HCT116 (cell line): Measurements from ENCODE around the gene CACNA2D3.

Experiments
- CEBPB ChIP-seq: IDR thresholded peaks from 2 replicates; pipeline ENCODE4 v1.6.1; 2012; ENCODE audit warnings: low read depth
- EGR1 ChIP-seq: IDR thresholded peaks from 2 replicates; pipeline ENCODE4 v1.6.1; 2012; ENCODE audit warnings: low read depth
- EZH2 ChIP-seq: fragments of 200-600 bp; sonication (generic); IDR thresholded peaks from 2 replicates; pipeline ENCODE4 v1.6.1; 2017; ENCODE audit warnings: antibody characterized with exemption, mixed run types
- JUND ChIP-seq: IDR thresholded peaks from 2 replicates; pipeline ENCODE4 v1.6.1; 2012
- POLR2A ChIP-seq: IDR thresholded peaks from 2 replicates; pipeline ENCODE4 v1.7.0; 2011; ENCODE audit warnings: borderline replicate concordance; ENCODE audit not compliant: insufficient read depth, insufficient read length; ENCODE audit errors: extremely low read depth
- POLR2AphosphoS5 ChIP-seq: IDR thresholded peaks from 2 replicates; pipeline ENCODE4 v1.6.1; 2011; ENCODE audit warnings: mild to moderate bottlenecking, low read depth, low read length, moderate library complexity
- TCF7L2 ChIP-seq: IDR thresholded peaks from 2 replicates; pipeline ENCODE4 v1.7.0; 2011; ENCODE audit warnings: borderline replicate concordance, inconsistent platforms; ENCODE audit not compliant: insufficient read depth, insufficient read length; ENCODE audit errors: extremely low read depth
- YY1 ChIP-seq: IDR thresholded peaks from 2 replicates; pipeline ENCODE4 v1.6.1; 2011; ENCODE audit warnings: low read length, low read depth, moderate library complexity, mild to moderate bottlenecking; ENCODE audit not compliant: insufficient replicate concordance; ENCODE audit errors: extremely low read depth
- ZBTB33 ChIP-seq: IDR thresholded peaks from 2 replicates; pipeline ENCODE4 v1.6.1; 2011; ENCODE audit warnings: mild to moderate bottlenecking, low read length, moderate library complexity; ENCODE audit not compliant: insufficient replicate concordance; ENCODE audit errors: extremely low read depth
- TF ChIP-seq, protein P1 (sequence below), 3 experiments: fragments of 200-600 bp in 1 of 3; sonication (generic) in 1 of 3; IDR thresholded peaks in 2 of 3; conservative IDR thresholded peaks in 1 of 3; 2 replicates each; pipeline ENCODE4 v1.5.1; 2012 to 2017; ENCODE audit warnings: low read depth in 2 of 3, low read length in 2 of 3, antibody characterized with exemption in 1 of 3, borderline replicate concordance in 1 of 3, control low read depth in 1 of 3, mild to moderate bottlenecking in 1 of 3, mixed read lengths in 1 of 3, mixed run types in 1 of 3, moderate library complexity in 1 of 3; ENCODE audit not compliant: insufficient read depth in 1 of 3

DNA sequence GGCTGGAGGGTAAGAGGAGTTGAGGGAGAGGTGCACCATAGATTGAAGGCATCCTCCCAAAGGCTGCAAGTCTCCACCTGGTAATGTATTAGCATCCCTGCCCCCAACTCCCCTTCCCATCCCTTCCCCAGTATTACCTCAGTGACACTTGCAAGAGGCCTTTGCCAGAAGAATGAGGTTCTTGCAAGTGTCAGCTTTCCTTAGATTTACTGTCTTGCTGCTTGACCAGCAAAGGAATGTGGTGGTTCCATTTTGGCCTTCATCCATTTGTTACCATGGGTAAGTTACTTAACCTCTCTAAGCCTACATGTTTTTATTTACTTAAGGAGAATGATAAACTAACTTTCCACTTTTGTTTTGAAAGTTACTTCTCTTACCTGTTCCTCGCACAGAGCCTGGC lies 696.6 kb downstream of the CACNA2D3 start:
- TF ChIP-seq POLR2A (no peak), ZBTB33 (no peak), EGR1 (no peak), TCF7L2 (no peak), POLR2AphosphoS5 (no peak), EZH2 (no peak), YY1 (no peak), JUND (no peak), CEBPB (no peak)
- TF ChIP-seq, protein P1, sequence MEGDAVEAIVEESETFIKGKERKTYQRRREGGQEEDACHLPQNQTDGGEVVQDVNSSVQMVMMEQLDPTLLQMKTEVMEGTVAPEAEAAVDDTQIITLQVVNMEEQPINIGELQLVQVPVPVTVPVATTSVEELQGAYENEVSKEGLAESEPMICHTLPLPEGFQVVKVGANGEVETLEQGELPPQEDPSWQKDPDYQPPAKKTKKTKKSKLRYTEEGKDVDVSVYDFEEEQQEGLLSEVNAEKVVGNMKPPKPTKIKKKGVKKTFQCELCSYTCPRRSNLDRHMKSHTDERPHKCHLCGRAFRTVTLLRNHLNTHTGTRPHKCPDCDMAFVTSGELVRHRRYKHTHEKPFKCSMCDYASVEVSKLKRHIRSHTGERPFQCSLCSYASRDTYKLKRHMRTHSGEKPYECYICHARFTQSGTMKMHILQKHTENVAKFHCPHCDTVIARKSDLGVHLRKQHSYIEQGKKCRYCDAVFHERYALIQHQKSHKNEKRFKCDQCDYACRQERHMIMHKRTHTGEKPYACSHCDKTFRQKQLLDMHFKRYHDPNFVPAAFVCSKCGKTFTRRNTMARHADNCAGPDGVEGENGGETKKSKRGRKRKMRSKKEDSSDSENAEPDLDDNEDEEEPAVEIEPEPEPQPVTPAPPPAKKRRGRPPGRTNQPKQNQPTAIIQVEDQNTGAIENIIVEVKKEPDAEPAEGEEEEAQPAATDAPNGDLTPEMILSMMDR (IDR thresholded peaks at IDR 0.05 in 2 of 3, conservative IDR thresholded peaks at IDR 0.05 in 1 of 3; ENCODE audit: borderline replicate concordance in 1 of 3, insufficient read depth in 1 of 3, low read depth in 2 of 3, low read length in 2 of 3): no peak
